ENCODE measurements around the gene STAT6. TPM values are rescaled to one million over a fixed set of nuclear protein-coding genes. Genes with fewer than 3 reads are reported as not detected.

STAT6 gene
- total and polyA plus RNA-seq, 10 of the 15 experiments (the other 5 are each of a cell fraction or from before 2014, with no cell fraction given): 14.2 to 176 (median 89.6) TPM

DNA sequence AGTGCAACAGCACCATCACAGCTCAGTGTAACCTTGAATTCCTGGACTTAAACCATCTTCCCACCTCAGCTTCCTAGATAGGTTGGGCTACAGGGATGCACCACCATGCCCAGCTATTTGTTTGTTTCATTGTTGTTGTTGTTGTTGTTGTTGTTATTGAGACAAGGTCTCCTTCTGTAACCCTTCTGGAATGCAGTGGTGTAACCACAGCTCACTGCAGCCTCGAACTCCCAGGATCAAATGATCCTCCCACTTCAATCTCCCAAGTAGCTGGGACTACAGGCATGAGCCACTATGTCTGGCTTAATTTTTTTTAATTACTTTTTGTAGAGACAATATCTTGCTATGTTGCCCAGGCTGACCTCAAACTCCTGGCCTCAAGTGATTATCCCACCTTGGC, 31.3 kb downstream of the STAT6 start:
- no TSS peak for BruUV-seq (replicated peaks)
- H3K9me3 ChIP-seq (replicated peaks; ENCODE audit: control insufficient read depth, insufficient read depth, low read length): no peaks in the 10 kb centered on the region
- H3K4me1 ChIP-seq (ENCODE audit: control insufficient read depth, insufficient read depth, low read length): peaks cover 6% of the 10 kb centered on the region; the same call in 1 of the 2 replicates
- ATAC-seq: no peak
- no peak overlapping the region for H2AFZ ChIP-seq (ENCODE audit: control insufficient read depth, low read depth, low read length)
- intact Hi-C loops (cut with micrococcal nuclease; ENCODE audit: unreplicated experiment): loop anchor here (1.0 kb wide), 1 partner anchor 7 kb away; no protein-coding TSS in a partner anchor
- no peak overlapping the region for H3K4me3 ChIP-seq
- H3K27me3 ChIP-seq (replicated peaks in 1 of 2; ENCODE audit: control insufficient read depth in 2 of 2, insufficient read depth in 2 of 2, low read length in 1 of 2): no peaks in the 10 kb centered on the region
- in situ Hi-C loops (cut with MboI): loop anchor here (10.0 kb wide), 1 partner anchor 445 kb away; the partner anchor contains the start of gene BAZ2A
- H4K20me1 ChIP-seq (ENCODE audit: control insufficient read depth, insufficient read depth): no peaks in the 10 kb centered on the region
- H3K9ac ChIP-seq (ENCODE audit: control insufficient read depth, insufficient read depth, low read length): peak overlapping the region; percentile 68; the same call in 1 of the 2 replicates
- no peak for FAIRE-seq
- SMC1A ChIA-PET (ENCODE audit: uncharacterized antibody, unreplicated experiment): interaction anchor here (0.7 to 5.4 kb wide), 12 partner anchors 8 to 322 kb away, joined by 3 to 50 read pairs (median 8); partner anchors contain the start of gene STAT6
- DNase-seq (ENCODE audit: low read depth, low spot score): no peak
- no peak overlapping the region for H3K4me2 ChIP-seq (ENCODE audit: control insufficient read depth, insufficient read depth)
- 100% methylated on average over 1 of the region's 1 CpG for WGBS (ENCODE audit: insufficient coverage, insufficient replicate concordance, low lambda C conversion rate, missing lambda C conversion rate)
- no peak for TF ChIP-seq TCF3 (IDR thresholded peaks at IDR 0.05; ENCODE audit: borderline replicate concordance, insufficient read depth, low read depth, low read length)
- no peak for TF ChIP-seq MYC (IDR thresholded peaks at IDR 0.05; ENCODE audit: insufficient read depth, insufficient read length, insufficient replicate concordance, low read length, severe bottlenecking)
- TF ChIP-seq KDM1A (IDR thresholded peaks at IDR 0.05; ENCODE audit: borderline replicate concordance): no peak
- TF ChIP-seq ZNF24 (IDR thresholded peaks at IDR 0.05): no peak
- no peak for TF ChIP-seq SMC3 (IDR thresholded peaks at IDR 0.05; ENCODE audit: borderline replicate concordance, low read length)
- no peak for TF ChIP-seq PML (IDR thresholded peaks at IDR 0.05; ENCODE audit: low read length)
- TF ChIP-seq POU2F2 (IDR thresholded peaks at IDR 0.05; ENCODE audit: borderline replicate concordance, low read depth, low read length): no peak
- no peak for TF ChIP-seq MEF2B (IDR thresholded peaks at IDR 0.05; ENCODE audit: partially characterized antibody, poor library complexity, severe bottlenecking)
- no peak for TF ChIP-seq EED (IDR thresholded peaks at IDR 0.05; ENCODE audit: low read depth)
- peaks cover 14% of the 10 kb centered on the region for H3K79me2 ChIP-seq (ENCODE audit: control insufficient read depth, insufficient read depth, low read length)
- no peaks in the 10 kb centered on the region; a peak in 1 of 4 replicates for H3K36me3 ChIP-seq (ENCODE audit: control insufficient read depth in 2 of 2, insufficient read depth in 2 of 2, low read length in 1 of 2)
- peak overlapping the region; percentile 74 for H3K27ac ChIP-seq (ENCODE audit: control insufficient read depth, insufficient read depth)
- POLR2A ChIA-PET: interaction anchor here (1.0 to 4.1 kb wide), 10 partner anchors 8 to 31 kb away, joined by 3 to 51 read pairs (median 12); partner anchors contain the start of genes NAB2 and STAT6
- CTCF ChIA-PET: interaction anchor here (1.0 to 7.5 kb wide), 13 partner anchors 10 to 484 kb away, joined by 3 to 69 read pairs (median 5); partner anchors contain the start of genes NAB2 and STAT6
- RAD21 ChIA-PET (ENCODE audit: unreplicated experiment): interaction anchor here (1.4 to 5.0 kb wide), 7 partner anchors 9 to 72 kb away, joined by 4 to 53 read pairs (median 23); partner anchors contain the start of genes NAB2 and STAT6
